H9 (cell line): ENCODE data around the gene GRK4. TPM values are rescaled to one million over a fixed set of nuclear protein-coding genes. Genes with fewer than 3 reads are reported as not detected.

Source experiments
- DNase-seq: peaks from one replicate; pipeline ENCODE4 v3.0.0-alpha.2; 2017
- H2AFZ ChIP-seq: one replicate; pipeline ENCODE4 v1.6.1; 2013; ENCODE audit warnings: mild to moderate bottlenecking, low read length, control low read depth, moderate library complexity
- H2AK5ac ChIP-seq: 2 replicates; pipeline ENCODE4 v1.6.1; 2013; ENCODE audit warnings: low read length, control low read depth, mixed read lengths; ENCODE audit not compliant: insufficient read length
- H2BK120ac ChIP-seq: one replicate; pipeline ENCODE4 v1.6.1; 2013; ENCODE audit warnings: low read depth, mild to moderate bottlenecking, low read length, control low read depth, inconsistent platforms; ENCODE audit not compliant: poor library complexity, severe bottlenecking
- H2BK12ac ChIP-seq: 2 replicates; pipeline ENCODE4 v1.6.1; 2013; ENCODE audit warnings: low read length, control low read depth, mixed read lengths, low read depth; ENCODE audit not compliant: insufficient read length
- H2BK15ac ChIP-seq: 2 replicates; pipeline ENCODE4 v1.6.1; 2013; ENCODE audit warnings: low read depth, low read length, control low read depth
- H2BK20ac ChIP-seq: one replicate; pipeline ENCODE4 v1.6.1; 2013; ENCODE audit warnings: low read depth, mild to moderate bottlenecking, low read length, control low read depth, inconsistent platforms; ENCODE audit not compliant: poor library complexity, severe bottlenecking
- H2BK5ac ChIP-seq: 2 replicates; pipeline ENCODE4 v1.6.1; 2013; ENCODE audit warnings: low read length, control low read depth, mixed read lengths; ENCODE audit not compliant: insufficient read length
- H3K14ac ChIP-seq: 2 replicates; pipeline ENCODE4 v1.6.1; 2013; ENCODE audit warnings: low read length, control low read depth; ENCODE audit not compliant: insufficient read depth
- H3K18ac ChIP-seq: 2 replicates; pipeline ENCODE4 v1.6.1; 2013; ENCODE audit warnings: low read depth, mild to moderate bottlenecking, mixed read lengths, low read length, control low read depth; ENCODE audit not compliant: insufficient read length
- H3K23ac ChIP-seq: 2 replicates; pipeline ENCODE4 v1.6.1; 2013; ENCODE audit warnings: low read length, control low read depth, mixed read lengths, low read depth; ENCODE audit not compliant: insufficient read length
- H3K23me2 ChIP-seq: 2 replicates; pipeline ENCODE4 v1.6.1; 2013; ENCODE audit warnings: low read depth, mild to moderate bottlenecking, mixed read lengths, low read length, control low read depth; ENCODE audit not compliant: insufficient read length, poor library complexity, severe bottlenecking
- H3K27ac ChIP-seq: 2 replicates; pipeline ENCODE4 v1.5.1; 2013; ENCODE audit warnings: low read length, control low read depth, mixed read lengths, low read depth; ENCODE audit not compliant: insufficient read length
- H3K27me3 ChIP-seq: 2 replicates; pipeline ENCODE4 v1.6.1; 2013; ENCODE audit warnings: low read length, control low read depth, inconsistent platforms; ENCODE audit not compliant: insufficient read depth
- H3K4ac ChIP-seq: 2 replicates; pipeline ENCODE4 v1.6.1; 2013; ENCODE audit warnings: low read depth, mild to moderate bottlenecking, control low read depth, inconsistent platforms, low read length, moderate library complexity
- H3K4me1 ChIP-seq: 2 replicates; pipeline ENCODE4 v1.6.1; 2013; ENCODE audit warnings: low read length, control low read depth, inconsistent platforms; ENCODE audit not compliant: insufficient read depth
- H3K4me2 ChIP-seq: 2 replicates; pipeline ENCODE4 v1.6.1; 2013; ENCODE audit warnings: low read length, control low read depth, mixed read lengths; ENCODE audit not compliant: insufficient read length, insufficient read depth
- H3K56ac ChIP-seq: 2 replicates; pipeline ENCODE4 v1.6.1; 2013; ENCODE audit warnings: low read depth, mild to moderate bottlenecking, mixed read lengths, low read length, control low read depth; ENCODE audit not compliant: insufficient read length
- H3K79me1 ChIP-seq: 2 replicates; pipeline ENCODE4 v1.6.1; 2013; ENCODE audit warnings: low read depth, mild to moderate bottlenecking, moderate library complexity, low read length, control low read depth, inconsistent platforms; ENCODE audit not compliant: insufficient read depth, poor library complexity, severe bottlenecking
- H3K79me2 ChIP-seq: 2 replicates; pipeline ENCODE4 v1.6.1; 2013; ENCODE audit warnings: low read length, control low read depth, inconsistent platforms; ENCODE audit not compliant: insufficient read depth
- H3K9ac ChIP-seq: 2 replicates; pipeline ENCODE4 v1.6.1; 2013; ENCODE audit warnings: low read length, control low read depth, mixed read lengths; ENCODE audit not compliant: insufficient read length; ENCODE audit errors: extremely low read depth
- H3K9me3 ChIP-seq: one replicate; pipeline ENCODE4 v1.6.1; 2013; ENCODE audit warnings: low read depth, low read length, inconsistent platforms; ENCODE audit not compliant: control insufficient read depth
- H3T11ph ChIP-seq: one replicate; pipeline ENCODE4 v1.6.1; 2013; ENCODE audit warnings: mild to moderate bottlenecking, low read length, control low read depth, inconsistent platforms
- H4K20me1 ChIP-seq: one replicate; pipeline ENCODE4 v1.6.1; 2013; ENCODE audit not compliant: control insufficient read depth, insufficient read length, insufficient read depth
- H4K5ac ChIP-seq: 2 replicates; pipeline ENCODE4 v1.6.1; 2013; ENCODE audit warnings: low read depth, mild to moderate bottlenecking, mixed read lengths, low read length, control low read depth; ENCODE audit not compliant: insufficient read length
- H4K8ac ChIP-seq: replicated peaks from 2 replicates; pipeline ENCODE4 v1.6.1; 2013; ENCODE audit warnings: low read length, control low read depth, mixed read lengths, low read depth; ENCODE audit not compliant: insufficient read length
- H4K91ac ChIP-seq: 2 replicates; pipeline ENCODE4 v1.6.1; 2013; ENCODE audit warnings: low read depth, mild to moderate bottlenecking, moderate library complexity, mixed read lengths, low read length, control low read depth; ENCODE audit not compliant: insufficient read length
- H3K27ac Mint-ChIP-seq, 3 experiments: 2 replicates in 2 of 3; 3 replicates in 1 of 3; pipeline ENCODE4 v1.8.0; 2020 to 2021; ENCODE audit warnings: mixed read lengths in 3 of 3, mild to moderate bottlenecking in 1 of 3, moderate library complexity in 1 of 3
- H3K27me3 Mint-ChIP-seq: 2 replicates; pipeline ENCODE4 v1.8.0; 2021; ENCODE audit warnings: low read depth, mild to moderate bottlenecking, moderate library complexity, mixed read lengths
- H3K36me3 Mint-ChIP-seq, 3 experiments: 2 replicates in 2 of 3; 3 replicates in 1 of 3; pipeline ENCODE4 v1.8.0; 2020 to 2021; ENCODE audit warnings: low read depth in 3 of 3, mixed read lengths in 3 of 3; ENCODE audit not compliant: insufficient read depth in 1 of 3
- H3K4me1 Mint-ChIP-seq, 2 experiments: 2 replicates each; pipeline ENCODE4 v1.8.0; 2020; ENCODE audit warnings: mixed read lengths in 2 of 2
- H3K4me3 Mint-ChIP-seq, 2 experiments: 2 replicates in 1 of 2; 3 replicates in 1 of 2; pipeline ENCODE4 v1.8.0; 2020 to 2021; ENCODE audit warnings: mild to moderate bottlenecking in 2 of 2, mixed read lengths in 2 of 2, moderate library complexity in 1 of 2
- H3K9me3 Mint-ChIP-seq, 2 experiments: 2 replicates in 1 of 2; 3 replicates in 1 of 2; pipeline ENCODE4 v1.8.0; 2020; ENCODE audit warnings: mild to moderate bottlenecking in 2 of 2, mixed read lengths in 2 of 2, moderate library complexity in 1 of 2
- WGBS: extraction: QIAGEN DNeasy Blood & Tissue Kit; methylation state at CpG from one replicate; pipeline ENCODE4 v1.1.7; 2013; ENCODE audit warnings: missing lambda C conversion rate, low lambda C conversion rate, mixed read lengths; ENCODE audit not compliant: insufficient read length; ENCODE audit errors: extremely low coverage; 5-methylcytosine and 5-hydroxymethylcytosine counted together
- total RNA-seq: library from RNA; stranded (reverse); gene quantifications from 2 replicates; pipeline ENCODE4 v1.2.1, GENCODE V29; 2021
- TF ChIP-seq, protein P1 (sequence below): fragments of 200-600 bp; sonication (generic); conservative IDR thresholded peaks from 3 replicates; pipeline ENCODE4 v1.8.0; 2021; ENCODE audit warnings: antibody characterized with exemption, mild to moderate bottlenecking

The GRK4 gene
- total RNA-seq, 1 experiment from 2014 or later: 4.8 TPM

GRCh38 chr4:2928242-2929176 is 34.9 kb upstream of the GRK4 start:
- Histone ChIP-seq H3K4me2 (no peak overlapping the region), H2BK12ac (no peak overlapping the region), H4K8ac (no peak overlapping the region), H2AFZ (no peak overlapping the region), H3K79me1 (no peaks in the 10 kb centered on the region), H3K9ac (no peak overlapping the region), H3K23me2 (peaks cover 1% of the 10 kb centered on the region), H3K56ac (no peak overlapping the region), H3K4ac (no peak overlapping the region), H2BK120ac (no peak overlapping the region), H2BK20ac (no peak overlapping the region), H3K4me1 (peaks cover 4% of the 10 kb centered on the region; the same call in 1 of the 2 replicates), H3T11ph (no peak overlapping the region), H3K23ac (no peak overlapping the region), H4K20me1 (peaks cover 2% of the 10 kb centered on the region), H3K27me3 (no peaks in the 10 kb centered on the region), H3K9me3 (no peaks in the 10 kb centered on the region), H3K14ac (no peak overlapping the region), H2BK15ac (no peak overlapping the region), H4K5ac (no peak overlapping the region), H2BK5ac (no peak overlapping the region), H3K79me2 (no peaks in the 10 kb centered on the region), H4K91ac (no peak overlapping the region), H3K27ac (no peak overlapping the region), H3K18ac (no peak overlapping the region), H2AK5ac (no peak overlapping the region)
- DNase-seq: peak; percentile 39
- no peaks in the 10 kb centered on the region; the same call in 1 of the 2 replicates for H3K27me3 Mint-ChIP-seq
- no CpG with 5 or more reads among the region's 32 CpGs for WGBS
- TF ChIP-seq, protein P1, sequence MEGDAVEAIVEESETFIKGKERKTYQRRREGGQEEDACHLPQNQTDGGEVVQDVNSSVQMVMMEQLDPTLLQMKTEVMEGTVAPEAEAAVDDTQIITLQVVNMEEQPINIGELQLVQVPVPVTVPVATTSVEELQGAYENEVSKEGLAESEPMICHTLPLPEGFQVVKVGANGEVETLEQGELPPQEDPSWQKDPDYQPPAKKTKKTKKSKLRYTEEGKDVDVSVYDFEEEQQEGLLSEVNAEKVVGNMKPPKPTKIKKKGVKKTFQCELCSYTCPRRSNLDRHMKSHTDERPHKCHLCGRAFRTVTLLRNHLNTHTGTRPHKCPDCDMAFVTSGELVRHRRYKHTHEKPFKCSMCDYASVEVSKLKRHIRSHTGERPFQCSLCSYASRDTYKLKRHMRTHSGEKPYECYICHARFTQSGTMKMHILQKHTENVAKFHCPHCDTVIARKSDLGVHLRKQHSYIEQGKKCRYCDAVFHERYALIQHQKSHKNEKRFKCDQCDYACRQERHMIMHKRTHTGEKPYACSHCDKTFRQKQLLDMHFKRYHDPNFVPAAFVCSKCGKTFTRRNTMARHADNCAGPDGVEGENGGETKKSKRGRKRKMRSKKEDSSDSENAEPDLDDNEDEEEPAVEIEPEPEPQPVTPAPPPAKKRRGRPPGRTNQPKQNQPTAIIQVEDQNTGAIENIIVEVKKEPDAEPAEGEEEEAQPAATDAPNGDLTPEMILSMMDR: no peak
- H3K9me3 Mint-ChIP-seq: peaks cover 0 to 2% of the 10 kb centered on the region in 2 experiments; a peak in 1 of 5 replicates
- H3K36me3 Mint-ChIP-seq: peaks cover 43 to 79% (median 64%) of the 10 kb centered on the region in 3 experiments
- H3K4me1 Mint-ChIP-seq: peaks cover 17 to 28% of the 10 kb centered on the region in 2 experiments
- H3K4me3 Mint-ChIP-seq: no peak overlapping the region
- H3K27ac Mint-ChIP-seq: peak overlapping the region; percentile 91 to 94 (median 93); a peak in 5 of 7 replicates
